Fibroblast of lung (primary cell): ENCODE results near the gene OR11G2. TPM values are rescaled to one million over a fixed set of nuclear protein-coding genes. Genes with fewer than 3 reads are reported as not detected.

Experiments
- DNase-seq, 2 donors: peaks; one replicate each; pipeline versions ENCODE4 v3.0.0 to v3.0.0-alpha.2; 2010; ENCODE audit warnings: low read depth in 2 of 2
- H2AFZ ChIP-seq: 2 replicates; pipeline ENCODE4 v1.5.1; 2012; ENCODE audit warnings: low read length, control low read depth, inconsistent platforms
- H3K27ac ChIP-seq: 2 replicates; pipeline ENCODE4 v1.5.1; 2011; ENCODE audit warnings: low read length, control low read depth; ENCODE audit not compliant: insufficient read depth
- H3K27me3 ChIP-seq: 2 replicates; pipeline ENCODE4 v1.5.1; 2011; ENCODE audit warnings: mild to moderate bottlenecking, low read length; ENCODE audit not compliant: control insufficient read depth, insufficient read depth
- H3K36me3 ChIP-seq: 2 replicates; pipeline ENCODE4 v1.5.1; 2011; ENCODE audit warnings: low read length; ENCODE audit not compliant: control insufficient read depth, insufficient read depth
- H3K4me1 ChIP-seq: 2 replicates; pipeline ENCODE4 v1.5.1; 2011; ENCODE audit warnings: low read length; ENCODE audit not compliant: control insufficient read depth, insufficient read depth; ENCODE audit errors: extremely low read depth
- H3K4me2 ChIP-seq: 2 replicates; pipeline ENCODE4 v1.5.1; 2011; ENCODE audit warnings: low read length, control low read depth; ENCODE audit not compliant: insufficient read depth; ENCODE audit errors: extremely low read depth
- H3K4me3 ChIP-seq, 4 experiments: fragments of 200-600 bp in 1 of 4; sonication (generic) in 1 of 4; replicated peaks in 1 of 4; 2 replicates each; pipeline ENCODE4 v1.5.1; 2011 to 2016; ENCODE audit warnings: low read length in 4 of 4, low read depth in 3 of 4, mild to moderate bottlenecking in 3 of 4, control low read depth in 2 of 4, inconsistent platforms in 1 of 4, mixed read lengths in 1 of 4; ENCODE audit not compliant: insufficient read depth in 1 of 4; ENCODE audit errors: control extremely low read depth in 1 of 4
- H3K79me2 ChIP-seq: 2 replicates; pipeline ENCODE4 v1.5.1; 2012; ENCODE audit warnings: mild to moderate bottlenecking, low read length, inconsistent platforms; ENCODE audit not compliant: control insufficient read depth, insufficient read depth
- H3K9ac ChIP-seq: 2 replicates; pipeline ENCODE4 v1.5.1; 2011; ENCODE audit warnings: mild to moderate bottlenecking, low read length, control low read depth; ENCODE audit not compliant: insufficient read depth
- H3K9me3 ChIP-seq: 2 replicates; pipeline ENCODE4 v1.5.1; 2012; ENCODE audit warnings: low read depth, low read length; ENCODE audit not compliant: control insufficient read depth, insufficient read depth
- H4K20me1 ChIP-seq: 2 replicates; pipeline ENCODE4 v1.5.1; 2011; ENCODE audit warnings: low read length; ENCODE audit not compliant: control insufficient read depth, insufficient read depth; ENCODE audit errors: extremely low read depth
- EZH2 ChIP-seq: IDR thresholded peaks from 2 replicates; pipeline ENCODE4 v1.5.1; 2012; ENCODE audit warnings: low read length, control low read depth, mild to moderate bottlenecking; ENCODE audit errors: missing control alignments
- polyA plus RNA-seq, 2 donors: library from polyadenylated mRNA; depleted of rRNA in 1 of 2; stranded (reverse) in 1 of 2; unstranded in 1 of 2; fragments of >200 nt; gene quantifications; 2 replicates each; pipeline ENCODE4 v1.2.1, GENCODE V29; 2011 to 2012; ENCODE audit warnings: missing spikeins in 1 of 2
- total RNA-seq: library from RNA; depleted of rRNA; stranded (reverse); fragments of >200 nt; gene quantifications from 2 replicates; pipeline ENCODE4 v1.2.1, GENCODE V29; 2014
- TF ChIP-seq, protein P1 (sequence below), 2 donors: IDR thresholded peaks in 1 of 2; conservative IDR thresholded peaks in 1 of 2; 1 replicate in 1 of 2; 2 replicates in 1 of 2; pipeline ENCODE4 v1.5.1; 2011 to 2012; ENCODE audit warnings: low read length in 2 of 2, control low read depth in 1 of 2, inconsistent platforms in 1 of 2, low read depth in 1 of 2, mild to moderate bottlenecking in 1 of 2

OR11G2 gene
- total and polyA plus RNA-seq, 2 donors (not counting 1 experiment from before 2014, with no cell fraction given): not detected

DNA sequence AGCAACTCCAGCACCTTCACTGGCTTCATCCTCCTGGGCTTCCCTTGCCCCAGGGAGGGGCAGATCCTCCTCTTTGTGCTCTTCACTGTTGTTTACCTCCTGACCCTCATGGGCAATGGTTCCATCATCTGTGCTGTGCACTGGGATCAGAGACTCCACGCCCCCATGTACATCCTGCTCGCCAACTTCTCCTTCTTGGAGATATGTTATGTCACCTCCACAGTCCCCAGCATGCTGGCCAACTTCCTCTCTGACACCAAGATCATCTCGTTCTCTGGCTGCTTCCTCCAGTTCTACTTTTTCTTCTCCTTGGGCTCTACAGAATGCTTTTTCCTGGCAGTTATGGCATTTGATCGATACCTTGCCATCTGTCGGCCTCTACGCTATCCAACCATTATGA lies 6.8 kb downstream of the OR11G2 start:
- H3K79me2 ChIP-seq: no peaks in the 10 kb centered on the region
- H4K20me1 ChIP-seq: no peaks in the 10 kb centered on the region
- H3K9me3 ChIP-seq: no peaks in the 10 kb centered on the region
- H3K4me2 ChIP-seq: no peak overlapping the region
- TF ChIP-seq EZH2: no peak
- TF ChIP-seq, protein P1, sequence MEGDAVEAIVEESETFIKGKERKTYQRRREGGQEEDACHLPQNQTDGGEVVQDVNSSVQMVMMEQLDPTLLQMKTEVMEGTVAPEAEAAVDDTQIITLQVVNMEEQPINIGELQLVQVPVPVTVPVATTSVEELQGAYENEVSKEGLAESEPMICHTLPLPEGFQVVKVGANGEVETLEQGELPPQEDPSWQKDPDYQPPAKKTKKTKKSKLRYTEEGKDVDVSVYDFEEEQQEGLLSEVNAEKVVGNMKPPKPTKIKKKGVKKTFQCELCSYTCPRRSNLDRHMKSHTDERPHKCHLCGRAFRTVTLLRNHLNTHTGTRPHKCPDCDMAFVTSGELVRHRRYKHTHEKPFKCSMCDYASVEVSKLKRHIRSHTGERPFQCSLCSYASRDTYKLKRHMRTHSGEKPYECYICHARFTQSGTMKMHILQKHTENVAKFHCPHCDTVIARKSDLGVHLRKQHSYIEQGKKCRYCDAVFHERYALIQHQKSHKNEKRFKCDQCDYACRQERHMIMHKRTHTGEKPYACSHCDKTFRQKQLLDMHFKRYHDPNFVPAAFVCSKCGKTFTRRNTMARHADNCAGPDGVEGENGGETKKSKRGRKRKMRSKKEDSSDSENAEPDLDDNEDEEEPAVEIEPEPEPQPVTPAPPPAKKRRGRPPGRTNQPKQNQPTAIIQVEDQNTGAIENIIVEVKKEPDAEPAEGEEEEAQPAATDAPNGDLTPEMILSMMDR (conservative IDR thresholded peaks at IDR 0.05 in 1 of 2, IDR thresholded peaks at IDR 0.05 in 1 of 2; ENCODE audit: low read depth in 1 of 2, low read length in 2 of 2): no peak
- H3K9ac ChIP-seq: no peak overlapping the region
- no peak overlapping the region for H3K4me3 ChIP-seq
- no peak overlapping the region for H3K27ac ChIP-seq
- H3K4me1 ChIP-seq: no peaks in the 10 kb centered on the region
- no peaks in the 10 kb centered on the region for H3K27me3 ChIP-seq
- no peaks in the 10 kb centered on the region for H3K36me3 ChIP-seq
- no peak overlapping the region for H2AFZ ChIP-seq
- no peak for DNase-seq

DNA sequence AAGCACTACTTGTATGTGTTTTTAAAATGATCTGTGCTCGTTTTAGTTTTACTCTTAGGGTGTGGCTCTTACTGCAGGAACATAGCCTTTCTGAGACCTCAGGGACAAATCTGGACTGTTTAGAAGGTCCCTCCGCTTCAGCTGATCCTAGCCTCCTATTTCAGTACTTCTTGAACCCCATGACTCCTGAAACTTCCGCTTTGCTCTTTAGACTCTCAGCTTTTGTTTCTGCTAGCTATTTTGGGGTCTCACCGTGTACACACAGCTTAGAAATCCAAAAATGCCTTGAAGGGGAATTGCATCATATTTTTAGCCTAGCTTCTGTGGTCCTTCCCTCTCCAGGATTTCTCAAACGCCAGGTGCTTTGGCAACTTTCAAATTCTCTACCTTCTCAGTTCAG lies 8.3 kb downstream of the OR11G2 start:
- Histone ChIP-seq H3K4me1 (no peaks in the 10 kb centered on the region), H3K9me3 (no peaks in the 10 kb centered on the region), H4K20me1 (no peaks in the 10 kb centered on the region), H3K79me2 (no peaks in the 10 kb centered on the region), H2AFZ (no peak overlapping the region), H3K27ac (no peak overlapping the region), H3K9ac (no peak overlapping the region), H3K4me3 (no peak overlapping the region), H3K36me3 (no peaks in the 10 kb centered on the region), H3K4me2 (no peak overlapping the region), H3K27me3 (no peaks in the 10 kb centered on the region)
- DNase-seq: no peak
- TF ChIP-seq EZH2: no peak
- TF ChIP-seq, protein P1 (conservative IDR thresholded peaks at IDR 0.05 in 1 of 2, IDR thresholded peaks at IDR 0.05 in 1 of 2; ENCODE audit: low read depth in 1 of 2, low read length in 2 of 2): no peak

- Histone ChIP-seq H3K27ac (no peak overlapping the region), H3K4me3 (no peak overlapping the region), H3K36me3 (no peaks in the 10 kb centered on the region), H3K79me2 (no peaks in the 10 kb centered on the region), H3K4me1 (no peaks in the 10 kb centered on the region), H3K9ac (no peak overlapping the region), H2AFZ (no peak overlapping the region), H4K20me1 (no peaks in the 10 kb centered on the region), H3K4me2 (no peak overlapping the region), H3K27me3 (no peaks in the 10 kb centered on the region), H3K9me3 (no peaks in the 10 kb centered on the region)
- TF ChIP-seq EZH2: no peak
- TF ChIP-seq, protein P1 (conservative IDR thresholded peaks at IDR 0.05 in 1 of 2, IDR thresholded peaks at IDR 0.05 in 1 of 2; ENCODE audit: low read depth in 1 of 2, low read length in 2 of 2): no peak
- no peak for DNase-seq
These were observed 14.0 kb downstream of the OR11G2 start for GRCh38 chr14:20204721-20205120.
